ENCODE results near the gene ZBTB7C. TPM values are rescaled to one million over a fixed set of nuclear protein-coding genes. Genes with fewer than 3 reads are reported as not detected.

The ZBTB7C gene
- total RNA-seq, 1 donor from 2014 or later: 0.81 TPM

DNA sequence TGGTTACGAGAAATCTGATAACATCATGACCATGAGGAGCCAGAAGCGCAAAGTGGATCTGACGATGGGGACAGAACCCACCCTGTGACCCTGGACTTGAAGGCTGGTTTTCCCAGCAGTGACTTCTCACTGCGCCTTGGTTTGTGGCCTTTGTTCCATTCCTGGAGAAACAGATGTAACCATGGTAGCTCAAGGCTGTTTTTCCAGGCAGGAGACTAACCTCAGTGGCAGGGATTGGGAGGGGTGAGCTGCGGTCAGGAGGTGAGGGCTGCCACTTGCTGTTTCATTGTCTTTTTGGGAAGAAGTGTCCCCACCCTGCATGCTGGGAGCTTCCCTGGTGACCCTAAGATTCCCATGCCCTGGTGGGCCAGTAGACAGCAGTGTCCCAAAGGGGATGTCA is 362.3 kb downstream of the ZBTB7C start:
- intact Hi-C loops (cut with micrococcal nuclease): no loop called here

DNA sequence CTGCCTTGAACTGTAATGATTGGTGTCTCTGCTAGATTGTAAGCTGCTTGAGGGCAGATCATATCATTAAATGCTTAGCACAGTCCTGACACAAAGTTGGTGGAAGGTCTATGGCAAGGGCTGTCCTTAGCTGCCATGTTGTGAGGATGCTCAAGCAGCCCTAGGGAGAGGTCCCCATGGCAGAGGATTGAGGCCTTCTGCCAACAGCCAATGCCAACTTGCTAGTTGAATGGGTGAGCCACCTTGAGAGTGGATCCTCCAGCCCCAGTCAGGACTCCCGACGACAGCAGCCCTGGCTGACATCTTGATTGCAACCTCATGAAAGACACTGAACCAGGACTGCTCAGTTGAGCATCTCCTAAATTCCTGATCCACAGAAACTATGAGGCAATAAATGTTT is 363.4 kb downstream of the ZBTB7C start:
- intact Hi-C loops (cut with micrococcal nuclease): no loop called here

DNA sequence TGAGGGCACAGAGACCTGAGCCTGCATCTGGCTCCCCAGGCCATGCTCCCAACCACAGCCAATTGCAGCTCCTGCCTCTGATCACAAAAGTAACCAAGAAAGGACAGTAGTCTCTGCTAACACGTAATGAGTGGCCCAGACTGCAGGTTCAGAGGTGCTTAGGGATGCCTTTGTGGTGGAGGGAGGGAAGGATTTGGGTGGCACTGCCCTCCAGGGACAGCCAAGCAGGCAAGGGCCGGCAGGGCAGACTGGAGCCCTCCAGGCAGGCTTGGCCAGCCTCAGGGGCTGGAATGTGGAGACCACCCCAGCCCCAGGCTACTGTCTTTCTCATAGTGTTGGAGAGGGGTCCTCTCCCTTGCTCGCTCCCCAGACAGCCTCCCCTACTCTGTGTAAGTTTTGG is 364.2 kb downstream of the ZBTB7C start:
- intact Hi-C loops (cut with micrococcal nuclease): no loop called here

DNA sequence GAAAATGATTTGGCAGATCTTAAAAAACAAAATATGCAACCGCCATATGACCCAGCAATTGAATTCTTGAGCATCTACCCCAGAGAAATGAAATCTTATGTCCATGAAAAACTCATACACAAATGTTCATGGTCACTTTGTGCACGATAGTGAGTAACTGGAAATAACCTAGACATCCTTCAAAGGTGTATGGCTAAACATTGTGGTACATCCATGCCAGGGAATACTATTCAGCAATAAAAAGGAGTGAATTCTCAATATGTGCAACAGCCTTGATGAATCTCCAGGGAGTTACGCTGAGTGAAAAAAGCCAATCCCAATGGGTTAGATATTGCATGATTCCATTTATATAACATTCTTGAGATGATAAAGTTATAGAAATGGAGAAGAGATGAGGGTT is 366.0 kb downstream of the ZBTB7C start:
- intact Hi-C loops (cut with micrococcal nuclease): no loop called here

DNA sequence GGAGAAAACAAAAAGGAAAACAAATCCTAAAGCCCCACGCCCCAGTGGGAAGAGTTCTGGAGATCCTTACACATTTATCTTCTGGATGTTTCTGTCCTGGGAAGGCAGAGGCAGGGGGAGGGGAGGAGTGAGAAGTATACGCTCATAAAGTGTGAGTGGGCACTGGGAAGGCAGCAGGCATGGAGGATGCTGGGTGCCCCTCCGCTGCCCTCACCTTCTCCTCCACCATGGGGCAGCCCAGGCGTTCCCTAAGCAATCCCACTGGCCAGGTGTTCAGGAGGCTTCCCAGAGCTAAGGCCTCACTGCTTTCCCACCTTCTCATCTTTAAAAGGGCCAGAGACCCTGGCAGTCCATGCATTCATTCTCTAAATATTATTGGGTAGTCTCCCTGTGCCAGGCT is 366.8 kb downstream of the ZBTB7C start:
- intact Hi-C loops (cut with micrococcal nuclease): no loop called here

DNA sequence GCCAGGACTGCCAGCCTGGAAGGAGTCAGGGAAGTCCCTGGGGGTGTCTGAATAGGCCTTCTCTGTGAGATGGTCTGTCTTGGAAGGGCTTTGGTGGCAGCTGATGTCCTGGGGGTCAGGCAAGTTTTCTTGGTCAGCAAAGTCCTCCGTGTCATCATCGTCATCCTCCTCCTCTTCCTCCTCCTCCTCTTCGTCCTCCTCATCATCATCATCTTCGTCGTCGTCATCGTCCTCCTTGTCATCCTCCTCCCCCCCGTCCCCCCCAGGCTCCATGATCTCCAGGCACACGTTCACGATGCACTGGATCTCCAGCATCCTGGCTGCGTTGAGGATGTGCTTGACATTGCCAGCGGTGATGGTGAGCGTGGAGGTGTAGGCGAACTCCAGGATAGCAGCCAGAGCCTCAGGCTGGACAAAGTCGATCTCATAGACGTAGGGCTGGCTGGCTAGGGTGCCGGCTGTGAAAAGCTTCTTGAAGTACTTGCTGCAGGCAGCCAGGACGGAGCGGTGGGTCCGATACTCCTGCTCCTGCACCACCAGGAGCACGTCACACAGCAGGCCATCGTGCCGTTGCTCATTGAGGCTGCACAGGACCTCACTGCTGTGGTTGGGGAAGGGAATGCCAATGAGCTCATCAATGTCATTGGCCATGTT is 368.6 kb downstream of the ZBTB7C start:
- intact Hi-C loops (cut with micrococcal nuclease): no loop called here

DNA sequence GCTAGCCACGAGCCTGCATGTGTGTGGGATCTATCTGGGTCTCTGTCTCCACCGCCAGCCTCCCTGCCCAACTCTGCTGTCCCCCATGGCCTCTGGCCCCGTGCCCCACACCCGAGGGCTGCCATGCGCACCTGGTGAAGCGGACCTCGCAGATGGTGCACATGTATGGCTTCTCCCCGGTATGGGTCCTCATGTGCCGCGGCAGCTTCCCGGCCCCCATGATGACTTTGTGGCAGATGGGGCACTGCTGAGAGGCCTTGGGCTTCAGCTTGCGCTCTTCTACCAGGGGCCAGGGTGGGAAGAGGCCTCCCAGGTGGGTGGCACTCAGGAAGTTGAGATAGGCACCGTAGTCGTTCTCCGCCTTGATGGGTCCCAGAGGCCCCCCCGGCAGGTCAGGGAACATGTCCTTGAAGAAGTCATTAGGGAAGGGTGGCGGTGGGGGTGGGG is 369.4 kb downstream of the ZBTB7C start:
- intact Hi-C loops (cut with micrococcal nuclease): no loop called here

DNA sequence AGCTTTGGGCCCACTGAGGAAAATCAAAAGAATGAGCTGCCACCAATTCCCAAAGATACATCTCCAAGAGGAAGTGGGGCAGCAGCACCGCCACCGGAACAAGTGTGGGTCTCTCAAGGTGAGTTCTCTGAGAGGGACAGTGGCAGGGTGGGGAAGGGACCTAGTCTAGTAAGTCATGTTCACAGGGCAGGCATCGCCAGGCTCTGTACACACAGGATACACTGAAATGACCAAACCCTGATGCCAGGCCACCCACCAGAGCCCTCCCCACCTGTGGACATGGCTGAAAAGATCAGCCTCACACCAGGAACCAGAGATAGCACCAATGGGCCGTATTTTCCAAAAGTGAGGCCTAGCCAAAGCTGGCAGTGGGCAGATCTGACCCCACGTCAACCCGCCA is 370.5 kb downstream of the ZBTB7C start:
- intact Hi-C loops (cut with micrococcal nuclease): no loop called here

DNA sequence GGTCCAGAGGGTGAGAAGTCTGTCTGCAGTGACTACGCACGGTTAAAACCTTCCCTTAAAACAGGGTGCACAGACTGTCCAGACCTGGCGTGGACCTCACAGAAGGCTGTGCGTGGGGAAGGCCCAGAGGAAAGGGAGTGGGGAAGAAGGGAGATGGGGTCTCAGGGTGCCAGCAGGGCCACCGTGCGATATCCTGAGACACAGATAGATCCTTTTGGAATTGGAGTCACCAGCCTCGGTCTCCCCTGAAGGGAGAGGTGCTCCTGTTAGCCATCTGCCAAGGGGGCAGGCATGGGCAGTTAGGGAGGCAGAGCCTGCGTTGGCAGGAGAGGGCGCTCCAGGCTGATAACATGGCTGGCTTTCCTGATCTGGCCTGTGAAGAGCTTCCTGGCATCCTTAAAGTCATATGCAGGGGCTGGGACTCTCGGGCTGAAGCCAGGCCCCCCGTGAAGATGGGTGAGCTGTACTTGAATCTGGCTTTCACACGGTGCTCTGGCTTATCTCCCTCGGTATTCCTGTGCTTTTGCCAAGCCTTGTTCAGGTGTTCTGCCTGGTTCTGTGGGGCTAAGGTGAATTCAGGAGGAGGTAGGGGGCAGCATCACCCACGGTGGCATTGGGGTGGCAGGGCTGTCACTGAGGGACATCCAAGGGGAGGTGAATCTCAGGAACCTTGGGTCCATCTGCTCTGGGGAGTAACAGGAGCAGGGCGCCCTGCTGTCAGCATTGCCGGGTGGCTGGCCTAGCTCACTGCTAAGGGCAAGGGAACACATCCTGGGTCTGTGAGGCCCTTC is 371.5 kb downstream of the ZBTB7C start:
- intact Hi-C loops (cut with micrococcal nuclease): no loop called here

DNA sequence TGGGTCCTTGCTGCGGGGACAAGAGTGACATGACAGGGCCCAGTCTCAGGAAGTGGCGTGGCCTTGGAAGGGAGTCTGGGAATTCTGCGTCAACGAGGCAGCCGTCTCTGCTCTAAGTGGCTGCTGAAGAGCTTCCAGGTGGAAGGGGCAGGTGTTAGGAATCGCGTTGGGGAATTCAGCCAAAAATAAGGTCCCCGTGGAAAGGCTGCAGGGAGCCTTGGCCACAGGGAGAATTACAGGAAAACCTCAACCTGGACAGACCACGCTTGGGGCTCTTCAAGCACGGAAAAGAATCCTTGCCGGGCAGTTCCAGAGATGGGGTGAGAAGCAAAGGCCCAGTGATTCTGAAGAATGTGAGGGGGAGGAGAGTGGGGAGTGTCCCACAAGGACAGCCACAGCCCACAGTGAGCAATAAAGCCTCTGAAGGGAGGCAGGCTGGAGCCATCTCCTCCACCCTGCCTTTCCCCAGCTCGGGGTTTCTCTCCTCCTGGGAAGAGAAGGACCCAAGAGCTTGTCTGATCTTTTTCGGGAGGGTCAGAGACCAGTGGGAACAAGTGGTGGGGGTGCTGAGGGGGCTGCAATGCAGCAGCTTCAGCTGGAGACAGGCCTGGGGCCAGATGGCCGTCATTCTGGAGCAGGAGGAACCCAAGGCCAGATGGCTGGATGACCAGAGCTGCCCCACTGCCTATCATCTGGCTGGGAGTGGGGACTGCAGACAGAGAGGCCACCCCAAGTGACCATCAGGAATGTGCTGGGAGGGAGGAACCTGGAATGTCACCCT is 372.4 kb downstream of the ZBTB7C start:
- intact Hi-C loops (cut with micrococcal nuclease): no loop called here

DNA sequence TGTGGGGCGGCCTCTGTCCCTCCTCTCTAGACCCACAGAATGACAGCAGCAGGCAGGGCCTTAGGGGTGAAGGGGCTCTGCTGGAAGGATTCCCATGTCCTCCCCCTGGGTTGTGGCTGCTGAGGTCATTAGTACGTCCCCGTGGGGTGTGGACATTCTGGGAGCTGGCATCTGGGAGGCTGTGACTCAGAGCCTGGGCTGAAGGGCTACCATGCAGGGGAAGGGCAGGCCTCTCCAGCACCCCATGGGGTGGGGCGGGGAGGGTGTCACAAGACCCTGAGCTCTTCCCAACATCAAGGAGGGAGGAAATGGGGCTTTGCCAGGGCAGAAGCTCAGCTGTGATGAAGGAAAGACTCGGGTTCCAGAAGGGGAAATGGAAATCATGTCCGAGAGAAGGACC is 373.0 kb downstream of the ZBTB7C start:
- intact Hi-C loops (cut with micrococcal nuclease): no loop called here

DNA sequence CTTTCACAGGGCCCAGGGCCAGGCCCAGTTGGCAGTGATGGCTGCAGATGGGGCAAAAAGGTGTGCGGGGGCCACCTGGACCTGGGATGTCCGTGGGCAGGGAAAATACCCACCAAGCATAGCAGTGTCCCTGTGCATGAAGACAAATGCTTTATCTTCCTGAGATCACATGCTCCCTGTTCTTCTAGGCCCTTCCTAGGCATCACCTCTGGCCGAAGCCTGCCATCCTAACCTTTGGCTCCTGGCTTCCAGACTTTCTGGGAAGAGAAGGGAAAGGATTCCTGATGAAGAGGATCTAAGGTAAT is 373.7 kb downstream of the ZBTB7C start:
- intact Hi-C loops (cut with micrococcal nuclease): no loop called here

DNA sequence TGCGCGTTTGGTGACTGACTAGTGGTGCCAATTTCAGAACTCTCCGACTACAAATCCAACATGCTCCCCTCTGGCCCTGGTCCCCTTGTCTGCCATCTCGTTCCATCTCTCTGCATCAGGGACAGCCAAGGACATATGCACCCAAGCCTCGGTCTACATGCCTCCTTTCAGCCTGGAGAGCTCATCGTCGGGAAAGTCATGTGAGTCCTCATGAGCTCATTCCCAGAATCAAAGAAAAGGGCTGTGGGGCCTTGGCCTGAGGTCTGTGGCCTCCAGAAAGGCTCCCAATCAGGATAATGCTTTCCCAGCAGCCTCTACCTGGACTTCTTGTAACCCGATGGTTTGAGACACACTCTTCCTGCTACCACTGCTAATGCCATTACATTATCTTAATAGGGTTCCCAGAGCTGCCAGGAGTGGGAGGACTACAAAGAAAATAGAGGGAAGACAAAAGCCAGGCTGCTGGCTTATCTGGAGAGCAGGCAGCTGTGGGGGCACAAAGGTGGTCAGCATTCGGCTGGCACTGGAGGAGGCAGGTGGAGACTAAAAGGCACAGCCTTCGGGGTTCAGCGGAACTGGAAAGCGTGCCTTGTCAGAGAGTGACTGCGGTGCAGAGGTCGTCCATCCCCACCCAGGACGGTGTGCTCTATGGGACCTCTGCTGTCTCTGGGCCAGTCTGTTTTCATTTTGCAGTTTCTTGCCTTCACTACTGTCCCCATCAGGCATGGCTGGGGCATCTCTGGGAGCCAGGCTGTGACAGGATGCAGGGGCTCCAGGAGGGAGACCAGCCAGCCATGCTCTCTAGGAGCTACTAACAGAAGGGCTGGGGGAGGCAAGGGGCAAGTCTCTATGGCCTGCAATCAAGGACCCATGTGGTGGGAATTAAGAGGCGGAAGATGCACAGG is 374.3 kb downstream of the ZBTB7C start:
- intact Hi-C loops (cut with micrococcal nuclease): no loop called here

DNA sequence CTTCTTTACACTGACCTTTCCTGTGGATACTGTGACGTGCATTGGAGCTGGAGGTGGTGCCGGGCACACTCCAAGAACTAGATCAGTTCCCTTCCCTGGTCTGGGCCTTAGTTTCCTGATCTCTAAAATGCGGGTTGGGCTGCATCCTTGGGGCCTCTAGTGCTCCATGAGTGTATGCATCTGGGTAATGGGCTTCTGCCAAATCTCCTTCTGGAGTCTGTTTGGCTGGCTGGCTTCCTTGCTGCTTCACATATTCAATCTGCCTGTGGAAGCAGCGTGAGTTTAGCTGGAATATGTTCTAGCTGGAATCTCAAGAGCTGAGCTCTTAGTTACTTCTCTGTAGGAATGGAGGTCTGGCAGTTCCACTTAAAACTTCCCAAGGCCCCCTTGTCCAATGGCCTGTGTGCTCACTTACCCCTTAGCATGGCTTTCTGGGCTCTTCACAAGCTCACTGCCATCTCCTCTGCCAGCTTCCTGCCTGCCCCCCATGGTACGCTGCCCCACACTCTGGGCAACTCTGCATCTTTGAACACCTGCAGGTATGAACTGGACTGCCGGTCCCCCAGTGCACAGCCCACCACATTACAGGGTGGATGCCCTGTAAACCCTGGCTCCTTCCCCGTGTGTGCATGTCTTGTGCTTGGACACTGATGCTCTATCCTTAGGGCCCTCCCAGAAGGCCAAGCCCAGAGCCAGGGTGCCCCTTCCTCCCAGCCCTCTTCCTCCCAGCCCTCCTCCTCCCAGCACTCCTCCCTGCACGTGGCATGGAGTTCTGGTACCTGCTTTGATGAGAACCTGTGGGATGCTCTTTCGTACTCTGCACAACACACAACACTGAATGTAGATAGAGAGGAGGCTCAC is 375.2 kb downstream of the ZBTB7C start:
- intact Hi-C loops (cut with micrococcal nuclease): no loop called here

DNA sequence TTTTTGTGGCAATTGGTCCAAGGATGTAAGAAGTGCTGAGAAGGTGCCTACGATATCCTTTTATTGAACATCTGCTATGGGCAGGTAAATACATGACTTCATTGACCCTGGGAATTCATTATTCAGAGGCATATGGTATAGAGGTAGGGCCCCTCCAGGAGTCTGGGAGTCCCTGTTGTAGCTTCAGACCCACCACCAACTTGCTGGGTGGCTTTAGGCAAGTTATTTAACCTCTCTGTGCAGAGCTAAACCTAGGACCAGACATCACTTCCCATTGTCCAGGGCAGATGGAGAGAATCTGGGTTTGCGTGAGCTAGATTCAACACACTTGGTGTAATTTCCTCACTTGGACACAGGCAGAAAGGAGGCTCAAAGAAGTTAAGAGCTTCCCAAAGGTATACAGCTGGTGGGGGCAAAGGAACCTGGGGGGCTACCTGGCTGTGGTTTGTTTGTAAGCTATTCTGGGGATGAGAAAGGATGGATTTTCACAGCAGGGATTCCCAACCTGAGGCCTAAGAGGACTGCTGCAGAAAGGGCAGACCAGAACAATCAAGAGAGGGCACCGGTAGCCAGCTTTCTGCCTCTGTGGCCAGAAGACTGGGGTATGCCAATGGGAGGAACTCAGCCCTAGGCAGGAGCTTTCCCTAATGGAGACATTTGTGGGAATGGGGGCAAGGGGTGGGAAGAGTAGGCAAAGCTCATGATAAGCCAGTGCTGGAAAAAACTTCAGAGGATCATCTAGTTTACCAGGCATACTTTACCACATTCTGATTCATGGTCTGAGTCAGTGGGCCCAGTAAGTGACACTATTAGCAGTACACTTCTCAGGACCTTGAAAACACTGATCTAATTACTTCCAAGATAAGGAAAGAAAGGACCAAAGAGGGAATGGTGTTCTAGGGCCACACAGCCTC is 376.1 kb downstream of the ZBTB7C start:
- intact Hi-C loops (cut with micrococcal nuclease): no loop called here

DNA sequence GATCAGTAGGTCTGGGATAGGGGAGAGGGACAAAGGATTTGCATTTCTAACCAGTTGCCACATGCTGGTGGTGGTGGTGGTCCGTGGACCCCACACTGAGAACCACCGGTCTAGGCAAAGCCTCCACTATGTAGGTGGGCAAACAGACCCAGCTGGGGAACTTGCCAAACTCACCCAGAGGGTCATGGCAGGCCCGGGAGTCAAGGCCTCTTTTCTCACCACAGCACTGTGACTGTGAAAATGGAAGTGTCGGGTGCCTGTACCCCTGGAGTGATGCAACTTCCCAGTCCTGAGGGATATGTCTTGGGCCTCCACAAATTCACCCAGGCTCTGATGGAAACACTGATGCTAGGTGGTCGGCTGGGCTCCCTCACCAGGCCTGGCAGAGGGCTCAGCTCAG is 377.5 kb downstream of the ZBTB7C start:
- intact Hi-C loops (cut with micrococcal nuclease): loop anchor here (1.0 kb wide), 1 partner anchor 415 kb away; no protein-coding TSS in a partner anchor

DNA sequence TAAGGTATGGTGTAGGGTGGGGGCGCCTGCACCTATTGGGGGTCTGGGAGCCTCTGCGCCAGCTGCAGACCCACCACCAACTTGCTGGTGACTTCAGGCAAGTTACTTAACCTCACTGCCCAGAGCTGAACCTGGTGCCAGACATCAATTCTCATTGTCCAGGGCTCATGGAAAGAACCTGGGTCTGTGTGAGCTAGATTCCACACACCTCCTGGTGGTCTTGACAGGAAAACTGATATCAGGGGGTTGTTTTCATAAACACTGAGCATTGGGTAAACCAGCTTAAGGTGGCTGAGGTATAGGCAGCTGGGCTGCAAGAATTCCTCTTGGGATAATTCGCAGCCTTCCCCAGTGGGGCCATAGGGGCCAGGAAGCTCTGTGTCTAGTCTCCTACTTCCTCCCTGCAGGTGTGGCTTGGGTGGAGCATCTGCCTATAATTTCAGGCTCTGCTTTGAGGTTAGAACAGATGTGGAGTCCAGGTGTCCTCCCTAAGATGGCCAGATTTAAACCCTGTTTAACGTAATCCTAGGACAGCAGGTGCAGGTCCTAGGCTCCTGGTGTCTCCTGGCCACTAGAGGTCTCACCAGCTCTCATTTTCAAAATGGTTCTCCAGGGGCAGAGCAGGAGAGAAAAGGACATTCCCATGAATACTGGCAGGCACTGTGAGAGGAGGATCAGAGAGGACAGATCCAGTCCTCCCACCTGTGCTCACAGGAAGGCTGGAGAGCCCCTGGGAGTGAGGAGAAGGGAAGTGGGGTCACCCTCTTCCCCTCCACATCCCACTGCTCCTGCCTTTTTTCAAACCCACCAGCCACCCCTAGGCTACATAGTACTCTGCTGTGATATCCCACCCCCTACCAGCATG is 378.3 kb downstream of the ZBTB7C start:
- intact Hi-C loops (cut with micrococcal nuclease): loop anchor here (1.0 kb wide), 1 partner anchor 415 kb away; no protein-coding TSS in a partner anchor

Measured in T-helper 1 cell treated with Interleukin-12 subunit alpha and Interleukin-12 subunit beta and Interleukin-4 antibody, amounts not matched to agents 30 ng/mL and 1 ng/mL, for 36 hours (primary cell).